Measurements from ENCODE around the gene ADGRD1.

The ADGRD1 gene

GRCh38 chr12:131146173-131146675, 192.5 kb downstream of the ADGRD1 start:
- TF ChIP-seq, protein P1, sequence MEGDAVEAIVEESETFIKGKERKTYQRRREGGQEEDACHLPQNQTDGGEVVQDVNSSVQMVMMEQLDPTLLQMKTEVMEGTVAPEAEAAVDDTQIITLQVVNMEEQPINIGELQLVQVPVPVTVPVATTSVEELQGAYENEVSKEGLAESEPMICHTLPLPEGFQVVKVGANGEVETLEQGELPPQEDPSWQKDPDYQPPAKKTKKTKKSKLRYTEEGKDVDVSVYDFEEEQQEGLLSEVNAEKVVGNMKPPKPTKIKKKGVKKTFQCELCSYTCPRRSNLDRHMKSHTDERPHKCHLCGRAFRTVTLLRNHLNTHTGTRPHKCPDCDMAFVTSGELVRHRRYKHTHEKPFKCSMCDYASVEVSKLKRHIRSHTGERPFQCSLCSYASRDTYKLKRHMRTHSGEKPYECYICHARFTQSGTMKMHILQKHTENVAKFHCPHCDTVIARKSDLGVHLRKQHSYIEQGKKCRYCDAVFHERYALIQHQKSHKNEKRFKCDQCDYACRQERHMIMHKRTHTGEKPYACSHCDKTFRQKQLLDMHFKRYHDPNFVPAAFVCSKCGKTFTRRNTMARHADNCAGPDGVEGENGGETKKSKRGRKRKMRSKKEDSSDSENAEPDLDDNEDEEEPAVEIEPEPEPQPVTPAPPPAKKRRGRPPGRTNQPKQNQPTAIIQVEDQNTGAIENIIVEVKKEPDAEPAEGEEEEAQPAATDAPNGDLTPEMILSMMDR (IDR thresholded peaks at IDR 0.05; ENCODE audit: low read depth, low read length), result no peak
- no peak overlapping the region for H3K4me3 ChIP-seq (replicated peaks in 1 of 2; ENCODE audit: low read depth in 2 of 2, low read length in 2 of 2)
- no peak for DNase-seq (ENCODE audit: low read depth in 2 of 2)

- H3K4me3 ChIP-seq (replicated peaks in 1 of 2; ENCODE audit: low read depth in 2 of 2, low read length in 2 of 2), result no peak overlapping the region
- TF ChIP-seq, protein P1 (IDR thresholded peaks at IDR 0.05; ENCODE audit: low read depth, low read length), result no peak
- no peak for DNase-seq (ENCODE audit: low read depth in 2 of 2)
Measured at GRCh38 chr12:131147293-131147692, 193.6 kb downstream of the ADGRD1 start.

DNA sequence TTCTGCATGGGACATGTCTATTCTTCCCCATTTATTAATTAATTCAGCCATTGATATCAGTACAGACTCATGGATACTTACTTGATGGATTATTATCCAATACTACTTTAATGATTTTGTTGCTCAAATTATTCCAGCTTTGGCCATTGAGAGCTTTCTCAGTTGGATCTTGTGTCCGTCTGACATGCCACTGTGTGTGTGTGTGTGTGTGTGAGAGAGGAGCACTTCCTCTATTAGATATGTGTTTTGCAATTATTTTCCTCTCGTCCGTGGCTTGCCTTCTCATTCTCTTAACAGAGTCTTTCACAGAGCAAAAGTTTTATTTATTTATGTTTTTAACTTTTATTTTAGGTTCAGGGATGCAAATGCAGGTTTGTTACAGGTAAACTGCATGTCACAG, 194.2 kb downstream of the ADGRD1 start:
- TF ChIP-seq, protein P1 (IDR thresholded peaks at IDR 0.05; ENCODE audit: low read depth, low read length), result no peak
- H3K4me3 ChIP-seq (replicated peaks in 1 of 2; ENCODE audit: low read depth in 2 of 2, low read length in 2 of 2), result no peak overlapping the region
- no peak for DNase-seq (ENCODE audit: low read depth in 2 of 2)

GRCh38 chr12:131151558-131152345, 198.0 kb downstream of the ADGRD1 start:
- no peak overlapping the region for H3K4me3 ChIP-seq (replicated peaks in 1 of 2; ENCODE audit: low read depth in 2 of 2, low read length in 2 of 2)
- TF ChIP-seq, protein P1 (IDR thresholded peaks at IDR 0.05; ENCODE audit: low read depth, low read length), result no peak
- no peak for DNase-seq (ENCODE audit: low read depth in 2 of 2)

GRCh38 chr12:131152587-131152986, 198.9 kb downstream of the ADGRD1 start:
- H3K4me3 ChIP-seq (replicated peaks in 1 of 2; ENCODE audit: low read depth in 2 of 2, low read length in 2 of 2), result no peak overlapping the region
- DNase-seq (ENCODE audit: low read depth in 2 of 2), result no peak
- TF ChIP-seq, protein P1 (IDR thresholded peaks at IDR 0.05; ENCODE audit: low read depth, low read length), result no peak

DNA sequence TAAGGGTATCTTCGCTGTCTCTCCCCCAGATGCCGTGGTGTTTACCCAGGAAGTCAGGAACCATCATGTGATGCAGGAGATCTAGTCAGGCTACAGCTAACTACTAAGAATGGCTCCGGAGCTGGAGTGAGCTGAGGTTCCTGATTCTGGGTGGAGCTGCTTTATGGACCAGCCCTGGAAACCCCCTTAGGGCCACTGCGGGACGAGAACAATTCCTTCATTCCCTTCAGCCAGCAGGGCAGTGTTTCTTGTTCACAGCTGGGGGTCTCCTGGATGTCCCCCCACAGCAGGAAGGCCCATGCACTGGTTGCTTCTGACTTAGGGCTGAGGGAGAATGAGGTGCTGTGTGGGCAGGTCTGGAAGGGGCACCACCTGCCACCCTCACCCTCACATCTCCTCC, 199.3 kb downstream of the ADGRD1 start:
- TF ChIP-seq, protein P1 (IDR thresholded peaks at IDR 0.05; ENCODE audit: low read depth, low read length), result no peak
- no peak overlapping the region for H3K4me3 ChIP-seq (replicated peaks in 1 of 2; ENCODE audit: low read depth in 2 of 2, low read length in 2 of 2)
- DNase-seq (ENCODE audit: low read depth in 2 of 2), result no peak

Measured in cardiac fibroblast (primary cell).